GM23338 (cell line): Measurements from ENCODE around the gene CDC34.

ENCODE experiments used
- CREB1 ChIP-seq: fragments of 250-450 bp; sonication (Bioruptor Pico); IDR thresholded peaks from 2 replicates; pipeline ENCODE4 v1.5.0; 2020; ENCODE audit warnings: low read depth, mild to moderate bottlenecking, moderate library complexity
- EZH2 ChIP-seq: fragments of 200-600 bp; sonication (generic); IDR thresholded peaks from one replicate; pipeline ENCODE4 v1.8.0; 2017; ENCODE audit warnings: antibody characterized with exemption, mild to moderate bottlenecking, low read depth; ENCODE audit not compliant: unreplicated experiment
- EZH2phosphoT487 ChIP-seq: fragments of 200-600 bp; sonication (generic); IDR thresholded peaks from one replicate; pipeline ENCODE4 v1.8.1; 2018; ENCODE audit warnings: antibody characterized with exemption; ENCODE audit not compliant: unreplicated experiment
- JUNB ChIP-seq: IDR thresholded peaks from one replicate; pipeline ENCODE4 v1.6.1; 2016; ENCODE audit warnings: antibody characterized with exemption; ENCODE audit not compliant: unreplicated experiment
- NANOG ChIP-seq: IDR thresholded peaks from 2 replicates; pipeline ENCODE4 v1.6.1; 2016; ENCODE audit warnings: antibody characterized with exemption, borderline replicate concordance
- POLR2AphosphoS5 ChIP-seq: IDR thresholded peaks from 2 replicates; pipeline ENCODE4 v1.6.1; 2016; ENCODE audit warnings: antibody characterized with exemption, low read depth
- STAT1 ChIP-seq: IDR thresholded peaks from one replicate; pipeline ENCODE4 v1.6.1; 2016; ENCODE audit warnings: antibody characterized with exemption; ENCODE audit not compliant: unreplicated experiment
- ZNF114 ChIP-seq: fragments of 250-450 bp; sonication (Bioruptor Pico); IDR thresholded peaks from 2 replicates; pipeline ENCODE4 v1.5.0; 2020; ENCODE audit warnings: mild to moderate bottlenecking, moderate library complexity
- ZNF331 ChIP-seq: fragments of 250-450 bp; sonication (Bioruptor Pico); IDR thresholded peaks from 2 replicates; pipeline ENCODE4 v1.5.0; 2020; ENCODE audit warnings: low read depth, mild to moderate bottlenecking, moderate library complexity
- TF ChIP-seq, protein P1 (sequence below), 2 experiments: fragments of 200-600 bp in 1 of 2; sonication (generic) in 1 of 2; conservative IDR thresholded peaks; 2 replicates each; pipeline versions ENCODE4 v1.5.1 to v1.6.1; 2016 to 2017; ENCODE audit warnings: antibody characterized with exemption in 2 of 2, low read depth in 2 of 2, mild to moderate bottlenecking in 2 of 2, moderate library complexity in 1 of 2
- TF ChIP-seq, protein P2 (sequence below): IDR thresholded peaks from one replicate; pipeline ENCODE4 v1.6.1; 2018; ENCODE audit warnings: antibody characterized with exemption; ENCODE audit not compliant: unreplicated experiment
- TF ChIP-seq, protein P3 (sequence below): IDR thresholded peaks from 2 replicates; pipeline ENCODE4 v1.6.1; 2016; ENCODE audit warnings: antibody characterized with exemption

DNA sequence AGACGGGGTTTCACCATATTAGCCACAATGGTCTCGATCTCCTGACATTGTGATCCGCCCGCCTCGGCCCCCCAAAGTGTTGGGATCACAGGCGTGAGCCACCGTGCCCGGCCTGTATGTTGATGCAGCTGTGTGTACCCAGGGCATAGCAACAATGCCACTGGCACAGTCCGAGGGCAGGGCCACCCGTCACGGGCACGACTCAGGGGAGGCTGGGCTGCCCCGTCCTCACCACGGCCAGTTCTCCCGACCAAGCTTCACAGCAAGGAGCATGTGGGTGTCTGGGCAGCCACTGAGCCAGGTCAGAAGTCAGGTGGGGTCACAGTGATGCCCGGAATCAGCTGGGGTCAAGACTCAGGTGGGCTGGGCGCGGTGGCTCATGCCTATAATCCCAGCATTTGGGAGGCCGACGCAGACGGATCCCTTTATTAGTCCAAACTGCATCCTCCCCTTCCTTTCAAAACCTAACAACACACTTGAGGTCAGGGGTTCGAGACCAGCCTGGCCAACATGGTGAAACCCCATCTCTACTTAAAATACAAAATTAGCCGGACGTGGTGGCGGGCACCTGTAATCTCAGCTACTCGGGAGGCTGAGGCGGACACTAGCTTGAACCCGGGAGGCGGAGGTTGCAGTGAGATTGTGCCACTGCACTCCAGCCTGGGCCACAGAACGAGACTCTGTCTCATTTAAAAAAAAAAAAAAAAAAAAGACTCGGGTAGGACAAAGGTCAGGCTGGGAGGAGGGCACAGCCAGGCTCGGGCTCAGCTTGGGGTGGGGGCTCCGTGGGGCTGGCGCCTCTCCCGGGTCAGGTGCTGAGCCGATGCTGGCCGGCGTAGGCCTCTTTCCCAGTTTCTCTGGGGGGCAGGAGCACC, 1.2 kb upstream of the CDC34 start:
- TF ChIP-seq EZH2, result no peak
- TF ChIP-seq JUNB, result no peak
- no peak for TF ChIP-seq POLR2AphosphoS5
- TF ChIP-seq, protein P1, sequence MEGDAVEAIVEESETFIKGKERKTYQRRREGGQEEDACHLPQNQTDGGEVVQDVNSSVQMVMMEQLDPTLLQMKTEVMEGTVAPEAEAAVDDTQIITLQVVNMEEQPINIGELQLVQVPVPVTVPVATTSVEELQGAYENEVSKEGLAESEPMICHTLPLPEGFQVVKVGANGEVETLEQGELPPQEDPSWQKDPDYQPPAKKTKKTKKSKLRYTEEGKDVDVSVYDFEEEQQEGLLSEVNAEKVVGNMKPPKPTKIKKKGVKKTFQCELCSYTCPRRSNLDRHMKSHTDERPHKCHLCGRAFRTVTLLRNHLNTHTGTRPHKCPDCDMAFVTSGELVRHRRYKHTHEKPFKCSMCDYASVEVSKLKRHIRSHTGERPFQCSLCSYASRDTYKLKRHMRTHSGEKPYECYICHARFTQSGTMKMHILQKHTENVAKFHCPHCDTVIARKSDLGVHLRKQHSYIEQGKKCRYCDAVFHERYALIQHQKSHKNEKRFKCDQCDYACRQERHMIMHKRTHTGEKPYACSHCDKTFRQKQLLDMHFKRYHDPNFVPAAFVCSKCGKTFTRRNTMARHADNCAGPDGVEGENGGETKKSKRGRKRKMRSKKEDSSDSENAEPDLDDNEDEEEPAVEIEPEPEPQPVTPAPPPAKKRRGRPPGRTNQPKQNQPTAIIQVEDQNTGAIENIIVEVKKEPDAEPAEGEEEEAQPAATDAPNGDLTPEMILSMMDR (conservative IDR thresholded peaks at IDR 0.05; ENCODE audit: low read depth in 2 of 2), result no peak
- TF ChIP-seq EZH2phosphoT487, result no peak
- TF ChIP-seq, protein P2, sequence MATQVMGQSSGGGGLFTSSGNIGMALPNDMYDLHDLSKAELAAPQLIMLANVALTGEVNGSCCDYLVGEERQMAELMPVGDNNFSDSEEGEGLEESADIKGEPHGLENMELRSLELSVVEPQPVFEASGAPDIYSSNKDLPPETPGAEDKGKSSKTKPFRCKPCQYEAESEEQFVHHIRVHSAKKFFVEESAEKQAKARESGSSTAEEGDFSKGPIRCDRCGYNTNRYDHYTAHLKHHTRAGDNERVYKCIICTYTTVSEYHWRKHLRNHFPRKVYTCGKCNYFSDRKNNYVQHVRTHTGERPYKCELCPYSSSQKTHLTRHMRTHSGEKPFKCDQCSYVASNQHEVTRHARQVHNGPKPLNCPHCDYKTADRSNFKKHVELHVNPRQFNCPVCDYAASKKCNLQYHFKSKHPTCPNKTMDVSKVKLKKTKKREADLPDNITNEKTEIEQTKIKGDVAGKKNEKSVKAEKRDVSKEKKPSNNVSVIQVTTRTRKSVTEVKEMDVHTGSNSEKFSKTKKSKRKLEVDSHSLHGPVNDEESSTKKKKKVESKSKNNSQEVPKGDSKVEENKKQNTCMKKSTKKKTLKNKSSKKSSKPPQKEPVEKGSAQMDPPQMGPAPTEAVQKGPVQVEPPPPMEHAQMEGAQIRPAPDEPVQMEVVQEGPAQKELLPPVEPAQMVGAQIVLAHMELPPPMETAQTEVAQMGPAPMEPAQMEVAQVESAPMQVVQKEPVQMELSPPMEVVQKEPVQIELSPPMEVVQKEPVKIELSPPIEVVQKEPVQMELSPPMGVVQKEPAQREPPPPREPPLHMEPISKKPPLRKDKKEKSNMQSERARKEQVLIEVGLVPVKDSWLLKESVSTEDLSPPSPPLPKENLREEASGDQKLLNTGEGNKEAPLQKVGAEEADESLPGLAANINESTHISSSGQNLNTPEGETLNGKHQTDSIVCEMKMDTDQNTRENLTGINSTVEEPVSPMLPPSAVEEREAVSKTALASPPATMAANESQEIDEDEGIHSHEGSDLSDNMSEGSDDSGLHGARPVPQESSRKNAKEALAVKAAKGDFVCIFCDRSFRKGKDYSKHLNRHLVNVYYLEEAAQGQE, result no peak
- no peak for TF ChIP-seq CREB1 (CRISPR knock-in tag)
- TF ChIP-seq, protein P3, sequence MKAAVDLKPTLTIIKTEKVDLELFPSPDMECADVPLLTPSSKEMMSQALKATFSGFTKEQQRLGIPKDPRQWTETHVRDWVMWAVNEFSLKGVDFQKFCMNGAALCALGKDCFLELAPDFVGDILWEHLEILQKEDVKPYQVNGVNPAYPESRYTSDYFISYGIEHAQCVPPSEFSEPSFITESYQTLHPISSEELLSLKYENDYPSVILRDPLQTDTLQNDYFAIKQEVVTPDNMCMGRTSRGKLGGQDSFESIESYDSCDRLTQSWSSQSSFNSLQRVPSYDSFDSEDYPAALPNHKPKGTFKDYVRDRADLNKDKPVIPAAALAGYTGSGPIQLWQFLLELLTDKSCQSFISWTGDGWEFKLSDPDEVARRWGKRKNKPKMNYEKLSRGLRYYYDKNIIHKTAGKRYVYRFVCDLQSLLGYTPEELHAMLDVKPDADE, result no peak
- no peak for TF ChIP-seq NANOG
- TF ChIP-seq ZNF331 (CRISPR knock-in tag), result no peak
- TF ChIP-seq ZNF114 (CRISPR knock-in tag), result no peak
- TF ChIP-seq STAT1, result no peak
